CD4-positive, alpha-beta T cell (primary cell): ENCODE results near the gene U2AF2. TPM values are rescaled to one million over a fixed set of nuclear protein-coding genes. Genes with fewer than 3 reads are reported as not detected.

Experiments
- ATAC-seq: fragments of 200-7000 bp; cut with Tn5 transposase; one replicate; pipeline ENCODE4 v1.10.0; 2022; ENCODE audit warnings: mild to moderate bottlenecking; ENCODE audit not compliant: poor library complexity
- CTCF ChIA-PET: fragments of 350-600 bp; sonication (Branson Sonifier 250); formaldehyde crosslinking; loops from one replicate; lab custom pipeline; 2021; ENCODE audit warnings: antibody characterized with exemption, inconsistent platforms; lab: Charles Lee
- POLR2A ChIA-PET: fragments of 350-600 bp; sonication (Branson Sonifier 250); formaldehyde crosslinking; loops from one replicate; lab custom pipeline; 2021; ENCODE audit warnings: antibody characterized with exemption, inconsistent platforms; lab: Charles Lee
- DNase-seq, 14 experiments: peaks; one replicate each; pipeline ENCODE4 v3.0.0-alpha.2; 2013 to 2020; ENCODE audit warnings: mixed read lengths in 2 of 14
- H3K27ac ChIP-seq, 2 donors: one replicate each; pipeline versions ENCODE4 v1.5.1 to v1.7.0; 2013; ENCODE audit warnings: low read length in 2 of 2, low read depth in 1 of 2, mild to moderate bottlenecking in 1 of 2
- H3K27me3 ChIP-seq, 2 experiments: 1 replicate in 1 of 2; 2 replicates in 1 of 2; pipeline versions ENCODE4 v1.6.1 to v1.7.0; 2013; ENCODE audit warnings: low read length in 2 of 2, control low read depth in 1 of 2, mild to moderate bottlenecking in 1 of 2, moderate library complexity in 1 of 2; ENCODE audit not compliant: insufficient read depth in 2 of 2, control insufficient read depth in 1 of 2
- H3K36me3 ChIP-seq: one replicate; pipeline ENCODE4 v1.6.1; 2013; ENCODE audit warnings: low read length, control low read depth; ENCODE audit not compliant: insufficient read depth
- H3K4me1 ChIP-seq: one replicate; pipeline ENCODE4 v1.6.1; 2013; ENCODE audit warnings: low read length, control low read depth; ENCODE audit not compliant: insufficient read depth
- H3K4me3 ChIP-seq: one replicate; pipeline ENCODE4 v1.5.1; 2013; ENCODE audit warnings: mild to moderate bottlenecking, low read length, moderate library complexity
- H3K9me3 ChIP-seq, 2 experiments: 1 replicate in 1 of 2; 2 replicates in 1 of 2; pipeline versions ENCODE4 v1.6.1 to v1.7.0; 2013; ENCODE audit warnings: low read length in 2 of 2, mild to moderate bottlenecking in 2 of 2, control low read depth in 1 of 2, moderate library complexity in 1 of 2; ENCODE audit not compliant: control insufficient read depth in 1 of 2, insufficient read depth in 1 of 2
- H3K27ac Mint-ChIP-seq: one replicate; pipeline ENCODE4 v1.8.0; 2020; ENCODE audit warnings: mixed read lengths
- H3K27me3 Mint-ChIP-seq: one replicate; pipeline ENCODE4 v1.8.0; 2021; ENCODE audit warnings: mixed read lengths
- H3K36me3 Mint-ChIP-seq: one replicate; pipeline ENCODE4 v1.8.0; 2021; ENCODE audit warnings: low read depth, mixed read lengths
- H3K4me1 Mint-ChIP-seq: one replicate; pipeline ENCODE4 v1.8.0; 2021; ENCODE audit warnings: low read depth, mixed read lengths
- H3K4me3 Mint-ChIP-seq: one replicate; pipeline ENCODE4 v1.8.0; 2020; ENCODE audit warnings: mild to moderate bottlenecking, mixed read lengths
- H3K9me3 Mint-ChIP-seq: one replicate; pipeline ENCODE4 v1.8.0; 2020; ENCODE audit warnings: mixed read lengths
- CTCF ChIP-seq: fragments of 200-600 bp; IDR thresholded peaks from one replicate; pipeline ENCODE4 v1.8.0; 2022; ENCODE audit warnings: antibody characterized with exemption, mild to moderate bottlenecking
- intact Hi-C, 2 experiments: fragments of 100-400 bp; cut with DNase I in 1 of 2; cut with micrococcal nuclease in 1 of 2; formaldehyde crosslinking; loops; one replicate each; pipeline versions ENCODE4 v1.15.1 to v1.9.0; 2023 to 2025; cut with DNase I, micrococcal nuclease
- total RNA-seq, 174 experiments: library from RNA in 2 of 174; stranded (reverse) in 2 of 174; gene quantifications; one replicate each; pipeline ENCODE4 v1.2.3 and lab custom pipeline; 2021 to 2026

The U2AF2 gene
- total RNA-seq, 2 experiments from 2014 or later: 209 to 212 TPM

- H3K27me3 Mint-ChIP-seq: peaks cover 69% of the 10 kb centered on the region
- H3K9me3 ChIP-seq: peaks cover 0 to 20% of the 10 kb centered on the region in 2 experiments
- ChIA-PET POLR2A (no interaction called here), CTCF (no interaction called here)
- H3K4me1 Mint-ChIP-seq: no peaks in the 10 kb centered on the region
- intact Hi-C loops: no loop called here
- H3K27ac Mint-ChIP-seq: no peak overlapping the region
- peaks cover 20 to 25% of the 10 kb centered on the region in 2 experiments for H3K27me3 ChIP-seq
- H3K4me3 Mint-ChIP-seq: no peak overlapping the region
- H3K9me3 Mint-ChIP-seq: peaks cover 7% of the 10 kb centered on the region
- H3K4me1 ChIP-seq: no peaks in the 10 kb centered on the region
- H3K36me3 ChIP-seq: no peaks in the 10 kb centered on the region
- TF ChIP-seq CTCF: no peak
- no peaks in the 10 kb centered on the region for H3K36me3 Mint-ChIP-seq
- H3K27ac ChIP-seq: no peak overlapping the region
- no peak for DNase-seq
- ATAC-seq: no peak
- no peak overlapping the region for H3K4me3 ChIP-seq
These were observed 65.4 kb downstream of the U2AF2 start for GRCh38 chr19:55720214-55720746.

GRCh38 chr19:55720801-55721200, 66.0 kb downstream of the U2AF2 start:
- Mint-ChIP-seq H3K36me3 (no peaks in the 10 kb centered on the region), H3K9me3 (peaks cover 7% of the 10 kb centered on the region), H3K27me3 (peaks cover 72% of the 10 kb centered on the region), H3K4me3 (no peak overlapping the region), H3K4me1 (no peaks in the 10 kb centered on the region), H3K27ac (no peak overlapping the region)
- Histone ChIP-seq H3K27ac (no peak overlapping the region), H3K4me1 (no peaks in the 10 kb centered on the region), H3K27me3 (peaks cover 20 to 25% of the 10 kb centered on the region in 2 experiments), H3K9me3 (peaks cover 0 to 20% of the 10 kb centered on the region in 2 experiments), H3K4me3 (no peak overlapping the region), H3K36me3 (no peaks in the 10 kb centered on the region)
- ChIA-PET CTCF (no interaction called here), POLR2A (no interaction called here)
- intact Hi-C loops: no loop called here
- no peak for TF ChIP-seq CTCF
- ATAC-seq (no peak), DNase-seq (no peak)

- DNase-seq: no peak
- TF ChIP-seq CTCF: no peak
- Histone ChIP-seq H3K36me3 (no peaks in the 10 kb centered on the region), H3K27ac (no peak overlapping the region), H3K9me3 (peaks cover 0 to 20% of the 10 kb centered on the region in 2 experiments), H3K4me1 (no peaks in the 10 kb centered on the region), H3K27me3 (peaks cover 12 to 16% of the 10 kb centered on the region in 2 experiments), H3K4me3 (no peak overlapping the region)
- POLR2A ChIA-PET: no interaction called here
- Mint-ChIP-seq H3K36me3 (no peaks in the 10 kb centered on the region), H3K27me3 (peaks cover 59% of the 10 kb centered on the region), H3K4me1 (no peaks in the 10 kb centered on the region), H3K4me3 (no peak overlapping the region), H3K9me3 (peaks cover 7% of the 10 kb centered on the region), H3K27ac (no peak overlapping the region)
- CTCF ChIA-PET: no interaction called here
- ATAC-seq: no peak
- intact Hi-C loops: no loop called here
These were observed 68.7 kb downstream of the U2AF2 start for GRCh38 chr19:55723491-55723890.

Other genes starting within 250 kb of the U2AF2 start
- 10 to 100 TPM; 50.9 to 62.9 TPM for gene UBE2S, start 247.2 kb upstream of the U2AF2 start, total RNA-seq
- not detected for gene SHISA7, start 211.7 kb upstream of the U2AF2 start, total RNA-seq
- 1 to 10 TPM; 1.5 to 2.2 TPM for gene ISOC2, start 193.4 kb upstream of the U2AF2 start, total RNA-seq
- gene C19orf85, start 190.3 kb upstream of the U2AF2 start, total RNA-seq: not detected
- 10 to 100 TPM; 26.6 to 27.2 TPM for gene ZNF628, start 178.4 kb upstream of the U2AF2 start, total RNA-seq
- gene NAT14, start 169.8 kb upstream of the U2AF2 start, total RNA-seq: 10 to 100 TPM; 10.5 to 14.7 TPM
- 1 to 10 TPM in 1 of 2 experiments, under 1 TPM in 1; 0.42 to 1.3 TPM for gene SSC5D, start 166.6 kb upstream of the U2AF2 start, total RNA-seq
- gene SBK2, start 117.9 kb upstream of the U2AF2 start, total RNA-seq: not detected
- not detected for gene SBK3, start 109.5 kb upstream of the U2AF2 start, total RNA-seq
- gene ZNF579, start 74.2 kb upstream of the U2AF2 start, total RNA-seq: 1 to 10 TPM; 6.7 to 7.1 TPM
- gene FIZ1, start 55.5 kb upstream of the U2AF2 start, total RNA-seq: 1 to 10 TPM; 5.5 to 7.3 TPM
- 10 to 100 TPM in 1 of 2 experiments, 1 to 10 TPM in 1; 9.6 to 10.3 TPM for gene ZNF524, start 54.7 kb upstream of the U2AF2 start, total RNA-seq
- gene ZNF865, start 49.4 kb upstream of the U2AF2 start, total RNA-seq: 10 to 100 TPM; 12.0 to 12.9 TPM
- gene ZNF784, start 30.5 kb upstream of the U2AF2 start, total RNA-seq: 10 to 100 TPM; 11.2 to 11.8 TPM
- 10 to 100 TPM; 45.2 to 46.6 TPM for gene ZNF580, start 14.0 kb upstream of the U2AF2 start, total RNA-seq
- 10 to 100 TPM; 23.1 to 24.7 TPM for gene ZNF581, start 11.4 kb upstream of the U2AF2 start, total RNA-seq
- gene CCDC106, start 6.8 kb upstream of the U2AF2 start, total RNA-seq: 1 to 10 TPM; 1.7 to 1.8 TPM
- gene EPN1, start 20.2 kb downstream of the U2AF2 start, total RNA-seq: 10 to 100 TPM; 39.0 to 40.5 TPM
- not detected for gene NLRP9, start 83.4 kb downstream of the U2AF2 start, total RNA-seq
- gene RFPL4A, start 104.1 kb downstream of the U2AF2 start, total RNA-seq: not detected
- gene RFPL4AL1, start 114.1 kb downstream of the U2AF2 start, total RNA-seq: not detected
- gene NLRP11, start 177.0 kb downstream of the U2AF2 start, total RNA-seq: not detected
- gene NLRP4, start 181.5 kb downstream of the U2AF2 start, total RNA-seq: not detected